OCI-M2 (cell line): ENCODE results near the gene DHCR7.

ENCODE experiments used
- DNase-seq: peaks from one replicate; lab custom pipeline; 2025; ENCODE audit not compliant: unreplicated experiment; lab: John Stamatoyannopoulos, UW

The DHCR7 gene

GRCh38 chr11:71420455-71421241, 27.5 kb downstream of the DHCR7 start:
- no peak for DNase-seq

- no peak for DNase-seq
Observed at GRCh38 chr11:71418643-71419042, 29.6 kb downstream of the DHCR7 start.

DNA sequence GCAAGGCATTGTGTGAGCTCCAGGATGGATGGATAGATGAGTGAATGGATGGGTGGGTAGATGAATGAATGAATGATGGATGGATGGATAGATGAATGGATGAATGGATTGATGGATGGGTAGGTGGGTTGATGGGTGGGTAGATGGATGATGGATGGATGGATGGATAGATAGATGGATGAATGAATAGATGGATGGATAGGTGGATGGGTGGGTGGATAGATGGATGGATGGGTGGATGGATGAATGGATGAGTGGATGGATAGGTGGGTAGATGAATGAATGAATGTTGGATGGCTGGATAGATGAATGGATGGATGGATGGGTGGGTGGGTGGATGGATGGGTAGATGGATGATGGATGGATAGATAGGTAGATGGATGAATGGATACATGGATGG, 33.5 kb downstream of the DHCR7 start:
- DNase-seq: no peak

DNA sequence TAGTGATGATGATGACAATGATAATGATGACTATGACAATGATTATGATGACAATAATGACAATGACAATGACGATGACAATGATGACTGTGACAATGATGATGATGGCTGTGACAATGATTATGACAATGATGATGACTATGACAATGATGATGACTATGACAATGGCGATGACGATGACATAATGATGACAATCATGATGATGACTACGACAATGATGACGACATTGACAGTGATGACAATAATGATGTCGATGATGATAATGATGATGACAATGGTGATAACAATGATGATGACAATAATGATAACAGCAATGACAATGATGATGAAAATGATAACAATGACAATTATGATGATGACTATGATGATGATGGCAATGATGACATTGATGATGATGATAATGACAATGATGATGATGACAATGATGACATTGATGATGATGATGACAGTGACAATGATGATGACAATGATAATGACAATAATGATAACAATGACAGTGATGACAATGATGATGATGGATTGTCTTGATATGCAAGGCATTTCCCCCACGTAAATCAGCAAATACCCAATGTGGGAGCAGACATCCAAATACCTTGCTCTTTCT, 37.7 kb downstream of the DHCR7 start:
- DNase-seq: no peak

DNA sequence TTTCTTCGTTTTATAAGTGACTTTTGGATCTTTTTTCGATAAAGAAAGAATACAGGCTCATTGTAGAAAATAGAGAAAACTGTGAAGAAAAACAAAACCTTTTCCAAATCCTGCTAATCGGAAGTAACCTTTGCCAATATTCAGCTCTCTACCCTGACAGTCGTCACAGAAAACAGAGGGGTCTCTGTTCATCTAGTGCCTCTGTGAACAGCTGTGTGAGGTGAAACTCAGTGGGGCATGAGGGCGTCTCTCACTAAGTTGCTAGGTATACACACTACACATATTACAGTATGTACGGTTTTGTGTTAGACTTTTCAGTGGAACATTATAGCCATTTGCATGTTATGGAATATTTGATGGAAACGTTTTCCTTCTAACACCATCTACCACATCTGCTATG, 39.4 kb downstream of the DHCR7 start:
- no peak for DNase-seq

DNA sequence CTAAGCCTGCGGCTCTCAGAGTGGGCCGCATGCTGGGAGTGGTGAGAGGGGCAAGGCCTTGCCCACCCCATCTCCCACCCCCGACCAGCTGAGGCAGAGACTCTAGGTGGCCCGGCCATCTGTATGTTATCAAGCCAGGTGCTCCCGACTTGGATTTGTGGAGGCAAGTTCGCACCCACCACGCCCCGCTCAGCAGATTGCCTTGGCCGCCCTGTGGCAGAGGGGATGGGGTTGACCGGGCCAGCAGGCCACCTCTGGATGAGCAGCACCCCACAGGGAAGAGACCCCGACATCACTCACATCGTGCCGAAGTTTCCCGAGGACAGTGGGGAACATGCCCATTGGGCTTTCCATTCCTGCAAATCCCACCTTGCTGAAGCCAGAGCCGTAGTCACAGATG, 40.8 kb downstream of the DHCR7 start:
- DNase-seq: no peak

DNA sequence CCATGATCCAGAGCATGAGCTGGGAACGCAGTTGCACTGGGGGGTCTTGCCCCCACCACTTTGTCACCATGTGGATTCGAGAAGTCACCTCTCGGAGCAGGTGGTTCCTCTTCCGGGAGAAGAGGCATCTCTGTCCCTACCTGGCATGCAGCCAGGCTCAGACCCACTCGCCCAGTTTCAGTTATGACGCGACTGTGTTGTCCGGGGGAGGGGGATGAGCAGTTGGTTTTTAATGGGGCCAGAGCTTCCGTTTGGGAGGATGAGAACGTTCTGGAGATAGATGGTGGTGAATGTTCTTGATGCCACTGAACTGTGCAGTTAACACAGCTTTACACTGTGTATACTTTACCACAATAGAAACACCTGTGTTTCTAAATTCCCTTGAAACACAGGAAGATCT, 41.5 kb downstream of the DHCR7 start:
- DNase-seq: no peak

GRCh38 chr11:71404209-71404608, 44.0 kb downstream of the DHCR7 start:
- no peak for DNase-seq

DNA sequence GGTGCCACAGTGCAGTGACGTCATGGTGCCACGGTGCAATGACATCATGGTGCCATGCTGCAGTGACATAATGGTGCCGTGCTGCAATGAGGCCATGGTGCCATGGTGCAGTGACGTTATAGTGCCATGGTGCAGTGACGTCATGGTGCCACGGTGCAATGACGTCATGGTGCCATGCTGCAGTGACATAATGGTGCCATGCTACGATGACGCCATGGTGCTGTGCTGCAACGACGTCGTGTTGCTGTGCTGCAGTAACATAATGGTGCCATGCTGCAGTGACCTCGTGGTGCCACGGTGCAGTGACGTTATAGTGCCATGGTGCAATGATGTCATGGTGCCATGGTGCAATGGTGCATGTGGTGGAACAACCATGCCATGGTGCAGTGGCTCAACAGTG, 45.3 kb downstream of the DHCR7 start:
- DNase-seq: no peak

DNA sequence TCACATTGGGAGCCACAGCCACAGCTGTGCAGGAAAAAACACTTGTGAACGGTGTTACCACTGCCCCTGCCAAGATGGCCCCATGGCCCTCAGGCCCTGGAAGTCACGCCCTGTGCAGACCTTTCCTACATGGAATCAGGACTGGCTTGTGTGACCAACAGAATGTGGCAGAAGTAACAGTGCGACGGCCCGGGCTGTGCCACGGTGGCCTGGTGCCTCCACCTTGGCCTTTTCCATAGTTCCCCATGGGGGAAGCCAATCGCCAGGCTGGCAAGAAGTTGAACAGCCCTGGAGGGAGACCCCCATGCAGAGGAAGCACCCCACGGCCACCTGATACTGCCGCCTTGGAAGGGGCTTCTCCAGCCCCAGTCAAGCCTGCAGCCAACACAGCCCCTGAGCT, 48.0 kb downstream of the DHCR7 start:
- DNase-seq: no peak

GRCh38 chr11:71399341-71399740, 48.9 kb downstream of the DHCR7 start:
- DNase-seq: no peak

- no peak for DNase-seq
Observed at GRCh38 chr11:71397961-71398360, 50.2 kb downstream of the DHCR7 start.

- DNase-seq: no peak
Observed at GRCh38 chr11:71397331-71397860, 50.8 kb downstream of the DHCR7 start.

GRCh38 chr11:71396548-71397123, 51.6 kb downstream of the DHCR7 start:
- DNase-seq: no peak

DNA sequence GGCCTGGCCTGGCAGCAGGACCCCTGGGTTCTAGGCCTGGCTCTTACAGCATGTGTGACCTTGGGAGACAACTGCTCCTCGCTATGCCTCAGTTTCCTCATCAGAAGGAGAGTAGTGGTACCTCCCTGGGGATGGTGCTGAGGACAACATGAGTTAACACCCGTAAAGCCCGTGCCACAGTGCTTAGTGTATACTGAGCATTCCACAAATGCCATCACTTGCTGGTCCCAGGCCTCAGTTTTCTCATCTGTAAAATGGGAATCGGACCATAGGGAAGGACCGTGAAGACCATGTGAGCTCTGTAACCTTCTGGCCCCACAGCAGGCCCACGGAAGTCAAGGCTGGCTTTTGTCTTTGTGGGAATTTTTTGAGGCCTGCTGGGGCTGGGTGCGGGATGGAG, 52.4 kb downstream of the DHCR7 start:
- DNase-seq: no peak

DNA sequence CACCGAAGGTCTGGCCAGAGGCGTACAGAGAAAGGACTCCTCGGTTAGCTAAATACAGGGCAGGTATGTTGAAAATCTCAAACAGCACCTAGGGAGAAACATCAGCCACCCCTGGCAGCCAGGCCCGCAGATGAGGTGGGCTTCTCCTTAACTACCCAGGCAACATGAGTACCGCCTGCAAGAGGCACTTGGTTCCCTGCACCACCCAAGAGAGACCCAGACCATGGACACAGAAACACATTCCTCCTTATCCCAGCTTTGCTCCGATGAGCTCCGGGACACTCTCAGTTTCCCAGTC, 53.0 kb downstream of the DHCR7 start:
- no peak for DNase-seq

GRCh38 chr11:71393283-71393682, 54.9 kb downstream of the DHCR7 start:
- no peak for DNase-seq

- DNase-seq: no peak
Observed at GRCh38 chr11:71391796-71392195, 56.4 kb downstream of the DHCR7 start.

DNA sequence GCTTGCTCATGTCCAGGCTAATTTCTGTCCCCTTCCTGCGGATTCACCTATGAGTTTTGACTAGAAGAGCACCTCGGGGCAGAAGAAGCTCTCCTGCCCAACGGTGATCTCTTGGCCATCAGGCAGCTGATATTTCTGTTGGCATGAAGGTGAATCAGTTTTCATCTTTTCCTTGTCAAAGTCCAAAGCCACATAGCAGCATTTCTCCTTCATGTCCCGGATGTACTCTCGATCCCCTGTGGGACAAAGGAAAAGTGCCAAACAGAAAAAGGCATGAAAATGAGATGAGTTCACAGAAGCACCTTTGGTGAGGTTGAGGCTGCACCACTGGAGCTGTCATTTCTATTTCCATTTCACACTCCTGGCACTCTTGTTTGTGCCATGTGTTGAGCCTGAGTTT, 56.8 kb downstream of the DHCR7 start:
- DNase-seq: no peak

DNA sequence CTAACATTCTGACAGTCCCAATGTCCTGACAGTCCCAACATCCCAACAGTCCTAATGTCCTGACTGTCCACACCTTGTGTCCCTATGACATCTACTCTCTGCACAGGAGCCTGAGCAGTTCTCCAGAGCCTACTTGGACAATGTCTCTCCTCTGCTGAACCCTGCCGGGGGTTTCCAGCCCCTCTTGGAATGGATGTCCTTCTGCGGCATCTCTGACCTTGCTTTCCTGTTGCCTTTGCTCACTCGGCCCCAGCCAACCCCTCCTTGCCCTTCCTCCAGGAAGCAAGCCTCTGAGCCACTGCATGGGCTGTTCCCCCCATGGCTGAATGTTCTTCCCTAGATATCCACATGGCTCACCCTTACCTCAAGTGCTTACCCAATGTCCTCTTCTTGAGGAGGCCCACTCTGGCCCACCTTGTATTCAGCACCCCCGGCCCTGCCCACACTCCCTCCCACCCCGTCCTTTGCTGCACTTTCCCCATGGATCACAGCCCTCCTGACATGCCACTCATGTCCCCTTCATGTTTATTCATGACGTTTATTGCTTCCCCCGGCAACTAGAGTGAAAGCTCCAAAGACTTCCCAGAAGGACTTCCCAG, 59.5 kb downstream of the DHCR7 start:
- DNase-seq: no peak

DNA sequence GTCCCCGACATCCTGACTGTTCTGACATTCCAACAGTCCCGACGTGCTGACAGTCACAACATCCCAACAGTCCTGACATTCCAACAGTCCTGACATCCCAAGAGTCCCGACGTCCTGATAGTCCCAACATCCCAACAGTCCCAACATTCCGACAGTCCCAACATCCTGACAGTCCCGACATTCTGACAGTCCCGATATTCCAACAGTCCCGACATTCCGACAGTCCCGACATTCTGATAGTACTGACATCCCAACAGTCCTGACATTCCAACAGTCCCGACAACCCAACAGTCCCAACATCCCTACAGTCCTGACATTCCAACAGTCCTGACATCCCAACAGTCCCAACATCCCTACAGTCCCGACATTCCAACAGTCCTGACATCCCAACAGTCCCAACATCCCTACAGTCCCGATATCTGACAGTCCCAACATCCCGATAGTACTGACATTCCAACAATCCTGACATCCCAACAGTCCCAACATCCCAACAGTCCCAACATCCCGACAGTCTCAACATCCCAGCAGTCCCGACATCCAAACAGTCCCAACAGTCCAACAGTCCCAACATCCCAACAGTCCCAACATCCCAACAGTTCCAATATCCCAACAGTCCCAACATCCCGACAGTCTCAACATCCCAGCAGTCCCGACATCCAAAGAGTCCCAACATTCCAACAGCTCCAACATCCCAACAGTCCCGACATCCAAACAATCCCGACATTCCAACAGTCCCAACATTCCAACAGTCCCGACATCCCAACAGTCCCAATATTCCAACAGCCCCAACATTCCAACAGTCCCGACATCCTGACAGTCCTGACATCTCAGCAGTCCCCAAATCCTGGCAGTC, 60.2 kb downstream of the DHCR7 start:
- no peak for DNase-seq
